Progenitor cell of endocrine pancreas (in vitro differentiated cells): ENCODE measurements around the gene CDH13. TPM values are rescaled to one million over a fixed set of nuclear protein-coding genes. Genes with fewer than 3 reads are reported as not detected.

Source experiments
- DNase-seq: peaks from one replicate; pipeline ENCODE4 v3.0.0; 2021; ENCODE audit warnings: low spot score; ENCODE audit not compliant: unreplicated experiment
- H3K27ac Mint-ChIP-seq: 2 replicates; pipeline ENCODE4 v1.8.0; 2021; ENCODE audit warnings: mild to moderate bottlenecking, moderate library complexity, mixed read lengths
- H3K27me3 Mint-ChIP-seq: 2 replicates; pipeline ENCODE4 v1.8.0; 2021; ENCODE audit warnings: mixed read lengths
- H3K36me3 Mint-ChIP-seq: 2 replicates; pipeline ENCODE4 v1.8.0; 2022; ENCODE audit warnings: mixed read lengths; ENCODE audit not compliant: insufficient read depth
- H3K4me1 Mint-ChIP-seq: 2 replicates; pipeline ENCODE4 v1.8.0; 2021; ENCODE audit warnings: low read depth, mixed read lengths
- H3K4me3 Mint-ChIP-seq: 2 replicates; pipeline ENCODE4 v1.8.0; 2021; ENCODE audit warnings: low read depth, mild to moderate bottlenecking, moderate library complexity, mixed read lengths
- H3K9me3 Mint-ChIP-seq: 2 replicates; pipeline ENCODE4 v1.8.0; 2021; ENCODE audit warnings: low read depth, mixed read lengths
- total RNA-seq: library from RNA; stranded (reverse); gene quantifications from 2 replicates; pipeline ENCODE4 v1.2.1, GENCODE V29; 2021
- TF ChIP-seq, protein P1 (sequence below): fragments of 200-600 bp; sonication (generic); IDR thresholded peaks from one replicate; pipeline ENCODE4 v1.5.0; 2021; ENCODE audit warnings: antibody characterized with exemption, mild to moderate bottlenecking; ENCODE audit not compliant: unreplicated experiment

The CDH13 gene
- total RNA-seq, 1 donor from 2014 or later: 0.38 TPM

DNA sequence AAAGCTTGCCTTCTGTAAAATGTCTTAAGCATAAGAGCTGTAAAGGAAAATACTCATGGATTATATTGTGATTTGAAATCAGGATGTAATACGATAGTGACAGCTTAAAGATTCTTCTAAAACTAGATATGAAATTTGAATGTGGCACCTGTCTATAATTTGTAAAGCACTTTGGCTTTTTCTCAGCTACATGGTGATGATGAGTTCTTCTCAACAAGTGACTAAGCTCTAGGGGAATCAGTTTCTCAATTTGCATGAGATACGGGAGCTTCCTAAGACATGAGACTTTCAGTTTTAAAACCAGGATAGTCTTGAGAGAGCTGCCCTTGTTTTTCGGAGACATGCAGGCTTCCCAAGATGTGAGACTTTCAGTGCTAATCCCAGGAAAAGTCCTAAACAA lies 439.2 kb downstream of the CDH13 start:
- no peaks in the 10 kb centered on the region for H3K36me3 Mint-ChIP-seq
- H3K9me3 Mint-ChIP-seq: no peaks in the 10 kb centered on the region
- DNase-seq: no peak
- no peak overlapping the region for H3K4me3 Mint-ChIP-seq
- H3K27ac Mint-ChIP-seq: no peak overlapping the region
- peaks cover 3% of the 10 kb centered on the region for H3K27me3 Mint-ChIP-seq
- TF ChIP-seq, protein P1, sequence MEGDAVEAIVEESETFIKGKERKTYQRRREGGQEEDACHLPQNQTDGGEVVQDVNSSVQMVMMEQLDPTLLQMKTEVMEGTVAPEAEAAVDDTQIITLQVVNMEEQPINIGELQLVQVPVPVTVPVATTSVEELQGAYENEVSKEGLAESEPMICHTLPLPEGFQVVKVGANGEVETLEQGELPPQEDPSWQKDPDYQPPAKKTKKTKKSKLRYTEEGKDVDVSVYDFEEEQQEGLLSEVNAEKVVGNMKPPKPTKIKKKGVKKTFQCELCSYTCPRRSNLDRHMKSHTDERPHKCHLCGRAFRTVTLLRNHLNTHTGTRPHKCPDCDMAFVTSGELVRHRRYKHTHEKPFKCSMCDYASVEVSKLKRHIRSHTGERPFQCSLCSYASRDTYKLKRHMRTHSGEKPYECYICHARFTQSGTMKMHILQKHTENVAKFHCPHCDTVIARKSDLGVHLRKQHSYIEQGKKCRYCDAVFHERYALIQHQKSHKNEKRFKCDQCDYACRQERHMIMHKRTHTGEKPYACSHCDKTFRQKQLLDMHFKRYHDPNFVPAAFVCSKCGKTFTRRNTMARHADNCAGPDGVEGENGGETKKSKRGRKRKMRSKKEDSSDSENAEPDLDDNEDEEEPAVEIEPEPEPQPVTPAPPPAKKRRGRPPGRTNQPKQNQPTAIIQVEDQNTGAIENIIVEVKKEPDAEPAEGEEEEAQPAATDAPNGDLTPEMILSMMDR: no peak
- no peaks in the 10 kb centered on the region for H3K4me1 Mint-ChIP-seq

DNA sequence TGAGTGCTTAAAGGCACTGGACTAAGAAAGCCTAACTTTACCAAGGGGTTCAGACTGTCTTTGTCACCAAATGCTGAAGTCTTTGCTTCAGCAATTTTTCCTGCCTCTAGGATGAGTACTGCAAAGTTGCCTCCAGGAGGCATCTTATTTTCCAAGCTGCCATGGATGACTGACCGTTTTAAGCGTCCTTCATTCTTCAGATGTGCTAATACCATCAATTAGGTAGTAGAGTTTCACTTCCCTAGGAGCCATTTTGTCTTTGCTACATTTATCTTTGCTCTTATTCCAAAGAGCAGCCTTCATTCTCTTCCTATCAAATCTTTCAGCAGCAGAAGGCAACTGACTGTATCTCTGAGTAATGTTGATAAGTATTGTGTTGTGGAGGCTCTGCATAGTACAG lies 440.1 kb downstream of the CDH13 start:
- DNase-seq: no peak
- Mint-ChIP-seq H3K36me3 (no peaks in the 10 kb centered on the region), H3K4me3 (no peak overlapping the region), H3K9me3 (no peaks in the 10 kb centered on the region), H3K27me3 (peaks cover 6% of the 10 kb centered on the region), H3K27ac (no peak overlapping the region), H3K4me1 (no peaks in the 10 kb centered on the region)
- TF ChIP-seq, protein P1: no peak

DNA sequence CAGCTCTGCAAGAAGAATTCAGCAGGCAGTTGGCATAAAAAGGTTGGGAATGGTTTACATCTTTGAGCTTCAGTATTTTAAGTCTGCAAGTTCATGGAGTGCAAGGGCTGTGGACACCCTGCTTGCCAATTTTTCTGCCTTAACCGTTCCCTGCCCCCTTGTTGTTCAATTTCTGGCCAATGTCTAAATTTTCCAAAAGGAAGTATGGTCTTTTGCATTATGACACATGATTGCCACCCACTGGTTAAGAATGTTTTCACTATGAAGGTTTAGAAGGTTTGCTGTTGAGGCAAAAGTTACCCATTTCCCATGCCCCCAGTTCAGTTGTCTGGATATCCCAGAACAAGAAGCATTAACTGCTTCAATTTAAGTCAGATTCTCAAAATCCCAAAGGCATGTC lies 441.9 kb downstream of the CDH13 start:
- peaks cover 14% of the 10 kb centered on the region for H3K27me3 Mint-ChIP-seq
- no peak overlapping the region for H3K4me3 Mint-ChIP-seq
- TF ChIP-seq, protein P1: no peak
- H3K36me3 Mint-ChIP-seq: no peaks in the 10 kb centered on the region
- DNase-seq: no peak
- H3K4me1 Mint-ChIP-seq: no peaks in the 10 kb centered on the region
- no peak overlapping the region for H3K27ac Mint-ChIP-seq
- H3K9me3 Mint-ChIP-seq: no peaks in the 10 kb centered on the region

DNA sequence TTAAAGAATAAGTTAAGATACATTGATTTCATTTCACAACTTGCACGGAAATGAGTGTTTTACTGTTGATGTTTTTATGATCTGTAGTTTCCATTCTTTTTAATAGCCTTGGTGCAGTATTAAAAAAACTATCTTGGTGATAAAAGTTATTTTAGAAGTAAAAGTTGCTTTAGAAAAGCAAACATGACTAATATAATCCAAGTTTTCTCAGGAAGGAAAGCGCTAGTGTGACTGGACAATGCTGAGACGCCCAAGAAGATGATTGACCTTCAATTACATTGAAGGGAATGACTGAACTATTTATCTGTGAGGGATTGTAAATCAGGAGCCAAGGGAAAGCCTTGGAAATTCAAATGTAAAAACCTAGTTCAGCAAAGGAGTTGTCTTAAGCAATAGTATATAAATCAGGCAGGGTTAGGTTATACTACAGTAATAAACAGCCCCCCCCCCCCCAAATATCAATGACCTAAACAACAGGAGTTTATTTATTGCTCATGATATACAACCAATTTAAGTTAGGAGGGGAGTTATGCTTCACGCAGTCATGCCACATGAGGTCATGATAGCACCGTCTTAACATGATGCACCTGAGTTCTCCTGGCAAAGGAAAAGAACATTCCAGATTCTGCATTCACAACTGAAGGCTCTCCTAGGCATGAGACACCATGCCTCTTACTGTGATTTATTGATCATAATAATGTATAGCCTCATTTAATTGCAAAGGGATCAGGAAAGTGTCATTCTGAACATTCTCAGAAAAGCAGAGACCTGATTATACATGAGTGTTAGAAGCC lies 443.8 kb downstream of the CDH13 start:
- Mint-ChIP-seq H3K4me1 (no peaks in the 10 kb centered on the region), H3K27me3 (peaks cover 19% of the 10 kb centered on the region), H3K4me3 (no peak overlapping the region), H3K27ac (no peak overlapping the region), H3K9me3 (no peaks in the 10 kb centered on the region), H3K36me3 (no peaks in the 10 kb centered on the region)
- no peak for DNase-seq
- TF ChIP-seq, protein P1: no peak

DNA sequence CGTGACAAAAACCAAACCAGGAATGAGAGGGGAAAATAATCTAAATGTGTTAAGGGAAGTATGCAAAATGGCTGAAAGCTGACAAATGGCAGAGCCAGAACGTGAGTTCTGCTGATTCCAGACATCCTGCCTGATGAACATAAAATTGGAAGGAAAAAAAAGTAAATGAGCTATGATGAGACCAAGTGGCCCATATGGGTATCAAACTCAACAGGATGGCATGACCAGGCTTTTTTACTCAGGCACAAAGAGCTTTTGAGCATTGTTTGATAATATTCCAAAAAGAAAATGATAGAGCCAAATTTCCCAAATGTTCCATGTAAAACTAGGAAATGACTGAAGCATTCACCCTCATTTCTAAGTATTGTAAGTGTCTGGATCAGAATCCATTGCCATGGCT lies 449.2 kb downstream of the CDH13 start:
- TF ChIP-seq, protein P1: no peak
- DNase-seq: no peak
- no peaks in the 10 kb centered on the region for H3K4me1 Mint-ChIP-seq
- no peaks in the 10 kb centered on the region for H3K36me3 Mint-ChIP-seq
- H3K9me3 Mint-ChIP-seq: no peaks in the 10 kb centered on the region
- H3K27me3 Mint-ChIP-seq: peaks cover 17% of the 10 kb centered on the region
- no peak overlapping the region for H3K27ac Mint-ChIP-seq
- no peak overlapping the region for H3K4me3 Mint-ChIP-seq
